H1 (cell line): ENCODE data around the gene TMEM245. TPM values are rescaled to one million over a fixed set of nuclear protein-coding genes. Genes with fewer than 3 reads are reported as not detected.

Experiments used
- CTCF ChIA-PET: fragments of 300-600 bp; sonication (Branson Sonifier 250); formaldehyde crosslinking; loops from one replicate; lab custom pipeline; 2021; ENCODE audit not compliant: partially characterized antibody; lab: Charles Lee
- POLR2A ChIA-PET: fragments of 300-600 bp; sonication (Branson Sonifier 250); formaldehyde crosslinking; loops from one replicate; lab custom pipeline; 2021; ENCODE audit warnings: inconsistent platforms; ENCODE audit not compliant: partially characterized antibody; lab: Charles Lee
- DNase-seq, 2 experiments: peaks; one replicate each; pipeline versions ENCODE4 v3.0.0 to v3.0.0-alpha.2; 2010 to 2022; ENCODE audit warnings: low spot score in 2 of 2, low read depth in 1 of 2, mixed read lengths in 1 of 2
- FAIRE-seq: peaks from 2 replicates; lab custom pipeline; 2011; peaks lifted over from hg19 to GRCh38; lab: Jason Lieb, UNC
- H2AFZ ChIP-seq: 2 replicates; pipeline ENCODE4 v1.8.1; 2012; ENCODE audit warnings: low read length, inconsistent platforms
- H2AK5ac ChIP-seq: 2 replicates; pipeline ENCODE4 v1.6.1; 2013; ENCODE audit warnings: low read depth, low read length
- H2BK120ac ChIP-seq: replicated peaks from 2 replicates; pipeline ENCODE3; 2013; ENCODE audit warnings: low read depth, low read length, inconsistent platforms
- H2BK12ac ChIP-seq: 2 replicates; pipeline ENCODE4 v1.6.1; 2013; ENCODE audit warnings: low read depth, low read length
- H2BK15ac ChIP-seq: 2 replicates; pipeline ENCODE4 v1.6.1; 2013; ENCODE audit warnings: low read length
- H2BK20ac ChIP-seq: 2 replicates; pipeline ENCODE4 v1.6.1; 2013; ENCODE audit warnings: low read length
- H2BK5ac ChIP-seq: 2 replicates; pipeline ENCODE4 v1.6.1; 2013; ENCODE audit warnings: low read depth, low read length
- H3K14ac ChIP-seq: 2 replicates; pipeline ENCODE4 v1.6.1; 2013; ENCODE audit warnings: inconsistent platforms; ENCODE audit not compliant: insufficient read length
- H3K18ac ChIP-seq: 2 replicates; pipeline ENCODE4 v1.6.1; 2013; ENCODE audit warnings: low read length; ENCODE audit errors: extremely low read depth
- H3K23ac ChIP-seq: 2 replicates; pipeline ENCODE4 v1.6.1; 2013; ENCODE audit warnings: inconsistent platforms; ENCODE audit not compliant: insufficient read length
- H3K23me2 ChIP-seq: 2 replicates; pipeline ENCODE4 v1.6.1; 2013; ENCODE audit warnings: low read depth, low read length
- H3K27ac ChIP-seq: 2 replicates; pipeline ENCODE4 v1.6.1; 2011; ENCODE audit warnings: low read depth, low read length, inconsistent platforms
- H3K27me3 ChIP-seq, 4 experiments: replicated peaks in 1 of 4; 1 replicate in 1 of 4; 2 replicates in 3 of 4; pipeline versions ENCODE4 v1.6.1 to v1.8.1; 2011 to 2013; ENCODE audit warnings: low read length in 3 of 4, mild to moderate bottlenecking in 3 of 4, inconsistent platforms in 2 of 4, mixed read lengths in 2 of 4, moderate library complexity in 1 of 4; ENCODE audit not compliant: control insufficient read depth in 3 of 4, insufficient read depth in 3 of 4; ENCODE audit errors: extremely low read depth in 1 of 4
- H3K36me3 ChIP-seq, 4 experiments: 2 replicates each; pipeline versions ENCODE4 v1.6.1 to v1.8.1; 2011 to 2013; ENCODE audit warnings: mild to moderate bottlenecking in 4 of 4, low read length in 3 of 4, moderate library complexity in 2 of 4, control low read depth in 1 of 4, inconsistent platforms in 1 of 4; ENCODE audit not compliant: insufficient read depth in 4 of 4, control insufficient read depth in 2 of 4
- H3K4ac ChIP-seq: replicated peaks from 2 replicates; pipeline ENCODE3; 2013; ENCODE audit warnings: low read length, low read depth, mixed read lengths, inconsistent platforms; ENCODE audit not compliant: insufficient read length
- H3K4me1 ChIP-seq, 4 experiments: replicated peaks in 1 of 4; 1 replicate in 1 of 4; 2 replicates in 3 of 4; pipeline versions ENCODE4 v1.6.1 to v1.8.1; 2011 to 2013; ENCODE audit warnings: low read length in 3 of 4, inconsistent platforms in 2 of 4, mixed read lengths in 1 of 4; ENCODE audit not compliant: insufficient read depth in 4 of 4, control insufficient read depth in 3 of 4
- H3K4me2 ChIP-seq, 2 experiments: 2 replicates each; pipeline versions ENCODE4 v1.6.1 to v1.8.1; 2011 to 2013; ENCODE audit warnings: low read depth in 2 of 2, low read length in 2 of 2, control low read depth in 1 of 2, inconsistent platforms in 1 of 2, mild to moderate bottlenecking in 1 of 2; ENCODE audit not compliant: insufficient read depth in 1 of 2
- H3K4me3 ChIP-seq, 4 experiments: fragments of 200-600, 300-600 bp in 1 of 4; sonication (generic), shearing (Covaris generic), sonication (Bioruptor Twin) in 1 of 4; 2 replicates each; pipeline versions ENCODE4 v1.5.1 to v1.8.1; 2011 to 2016; ENCODE audit warnings: low read length in 4 of 4, low read depth in 3 of 4, control low read depth in 2 of 4, inconsistent platforms in 2 of 4, mild to moderate bottlenecking in 2 of 4, mixed read lengths in 1 of 4, moderate library complexity in 1 of 4; ENCODE audit not compliant: insufficient read depth in 2 of 4; ENCODE audit errors: extremely low read depth in 1 of 4
- H3K56ac ChIP-seq: replicated peaks from 2 replicates; pipeline ENCODE3; 2013; ENCODE audit warnings: low read depth, mild to moderate bottlenecking, mixed read lengths, low read length, inconsistent platforms; ENCODE audit not compliant: insufficient read length
- H3K79me1 ChIP-seq: 2 replicates; pipeline ENCODE4 v1.6.1; 2013; ENCODE audit warnings: low read depth, low read length, control low read depth
- H3K79me2 ChIP-seq, 2 experiments: 2 replicates each; pipeline versions ENCODE4 v1.6.1 to v1.8.1; 2012 to 2013; ENCODE audit warnings: low read length in 2 of 2, mild to moderate bottlenecking in 2 of 2, inconsistent platforms in 1 of 2; ENCODE audit not compliant: insufficient read depth in 2 of 2, control insufficient read depth in 1 of 2
- H3K9ac ChIP-seq, 4 experiments: replicated peaks in 1 of 4; 1 replicate in 1 of 4; 2 replicates in 3 of 4; pipeline versions ENCODE4 v1.6.1 to v1.8.1; 2011 to 2013; ENCODE audit warnings: low read depth in 3 of 4, low read length in 3 of 4, control low read depth in 2 of 4, mild to moderate bottlenecking in 2 of 4, moderate library complexity in 2 of 4, inconsistent platforms in 1 of 4; ENCODE audit errors: extremely low read depth in 1 of 4
- H3K9me3 ChIP-seq, 2 experiments: 2 replicates each; pipeline versions ENCODE4 v1.6.1 to v1.8.1; 2012 to 2013; ENCODE audit warnings: mild to moderate bottlenecking in 2 of 2, moderate library complexity in 2 of 2, control low read depth in 1 of 2, inconsistent platforms in 1 of 2, low read depth in 1 of 2, low read length in 1 of 2, mixed read lengths in 1 of 2; ENCODE audit not compliant: insufficient read depth in 2 of 2
- H4K20me1 ChIP-seq, 2 experiments: replicated peaks in 1 of 2; 2 replicates each; pipeline versions ENCODE3 to v1.8.1; 2011 to 2013; ENCODE audit warnings: inconsistent platforms in 2 of 2, low read length in 2 of 2, mild to moderate bottlenecking in 1 of 2; ENCODE audit not compliant: insufficient read depth in 2 of 2, control insufficient read depth in 1 of 2
- H4K5ac ChIP-seq: 2 replicates; pipeline ENCODE4 v1.6.1; 2013; ENCODE audit warnings: low read length, low read depth, mixed read lengths, inconsistent platforms; ENCODE audit not compliant: insufficient read length
- H4K8ac ChIP-seq: 2 replicates; pipeline ENCODE4 v1.8.0; 2013; ENCODE audit warnings: mild to moderate bottlenecking, moderate library complexity, low read length, inconsistent platforms; ENCODE audit not compliant: insufficient read depth; ENCODE audit errors: extremely low read depth
- H4K91ac ChIP-seq: replicated peaks from 2 replicates; pipeline ENCODE3; 2013; ENCODE audit warnings: low read length, mixed read lengths, inconsistent platforms; ENCODE audit not compliant: insufficient read length
- PHF8 ChIP-seq: fragments of 200-600 bp; sonication (generic); conservative IDR thresholded peaks from 2 replicates; pipeline ENCODE4 v1.7.1; 2012; ENCODE audit warnings: low read depth, mild to moderate bottlenecking, inconsistent platforms, low read length, moderate library complexity
- RAD21 ChIP-seq, 2 experiments: IDR thresholded peaks in 1 of 2; conservative IDR thresholded peaks in 1 of 2; 2 replicates each; pipeline ENCODE4 v1.6.1; 2011; ENCODE audit warnings: low read depth in 2 of 2, low read length in 2 of 2, improper control_type of control experiment in 1 of 2, inconsistent platforms in 1 of 2, mild to moderate bottlenecking in 1 of 2, moderate library complexity in 1 of 2
- RFX5 ChIP-seq: IDR thresholded peaks from 2 replicates; pipeline ENCODE4 v1.6.1; 2011; ENCODE audit warnings: low read depth, low read length, improper control_type of control experiment, borderline replicate concordance
- RNF2 ChIP-seq: fragments of 200-900, 300-1000 bp; sonication (generic); IDR thresholded peaks from 2 replicates; pipeline ENCODE4 v1.7.1; 2016; ENCODE audit warnings: borderline replicate concordance, low read depth, mild to moderate bottlenecking, antibody characterized with exemption, low read length; ENCODE audit not compliant: poor library complexity, severe bottlenecking; ENCODE audit errors: missing control alignments
- SIN3A ChIP-seq, 2 experiments: IDR thresholded peaks in 1 of 2; conservative IDR thresholded peaks in 1 of 2; 2 replicates each; pipeline ENCODE4 v1.6.1; 2011 to 2012; ENCODE audit warnings: low read length in 2 of 2, improper control_type of control experiment in 1 of 2, low read depth in 1 of 2, mild to moderate bottlenecking in 1 of 2
- SP1 ChIP-seq: IDR thresholded peaks from 2 replicates; pipeline ENCODE4 v1.6.1; 2011; ENCODE audit warnings: low read depth, low read length
- WGBS, 2 experiments: shearing (Covaris generic) in 1 of 2; methylation state at CpG; one replicate each; pipeline versions ENCODE4 v1.1.6 to v1.1.7; 2013 to 2015; ENCODE audit warnings: low lambda C conversion rate in 2 of 2, mixed read lengths in 2 of 2, inconsistent platforms in 1 of 2, low coverage in 1 of 2, missing lambda C conversion rate in 1 of 2; ENCODE audit not compliant: insufficient replicate concordance in 2 of 2, insufficient coverage in 1 of 2, insufficient read length in 1 of 2; ENCODE audit errors: extremely low coverage in 1 of 2, missing lambda C conversion rate in 1 of 2; 5-methylcytosine and 5-hydroxymethylcytosine counted together
- polyA plus RNA-seq, 7 experiments: library from polyadenylated mRNA; depleted of rRNA in 3 of 7; stranded (reverse) in 5 of 7; unstranded in 2 of 7; fragments of >200 nt in 5 of 7; fragments of 200-250 nt in 2 of 7; gene quantifications; 1 replicate in 5 of 7; 2 replicates in 1 of 7; 4 replicates in 1 of 7; pipeline versions ENCODE4 v1.2.1 to v1.2.3, GENCODE V29; 2011 to 2013; ENCODE audit warnings: missing spikeins in 2 of 7, mixed read lengths in 2 of 7
- total RNA-seq: library from RNA; stranded (reverse); fragmentation: NEBNext Ultra II Directional; extraction: Animal tissue kit (Norgen Biotek cat#: 25700); gene quantifications from 2 replicates; pipeline ENCODE4 v1.2.1, GENCODE V29; 2021

The TMEM245 gene
- total and polyA plus RNA-seq, 2 of the 8 experiments (the other 6 are each of a cell fraction or from before 2014, with no cell fraction given) = 44.3 to 45.8 TPM

GRCh38 chr9:109048822-109049221 is 70.9 kb downstream of the TMEM245 start:
- Histone ChIP-seq H3K4me2 (no peak overlapping the region), H3K4me1 (peaks cover 0 to 1% (median 0%) of the 10 kb centered on the region in 4 experiments; a peak in 1 of 7 replicates), H3K4ac (no peak overlapping the region), H3K79me1 (no peaks in the 10 kb centered on the region), H3K4me3 (no peak overlapping the region), H4K8ac (no peak overlapping the region), H3K27me3 (no peaks in the 10 kb centered on the region), H2BK120ac (no peak overlapping the region), H3K56ac (no peak overlapping the region), H4K91ac (no peak overlapping the region), H2BK12ac (no peak overlapping the region), H2BK20ac (no peak overlapping the region), H4K5ac (no peak overlapping the region), H3K27ac (no peak overlapping the region), H3K23ac (no peak overlapping the region), H3K9ac (no peak overlapping the region), H3K36me3 (peaks cover 2 to 87% (median 51%) of the 10 kb centered on the region in 4 experiments; a peak in 7 of 8 replicates), H3K14ac (no peak overlapping the region), H2BK5ac (no peak overlapping the region), H3K23me2 (no peaks in the 10 kb centered on the region; the same call in 1 of the 2 replicates), H3K79me2 (no peaks in the 10 kb centered on the region), H3K9me3 (no peaks in the 10 kb centered on the region), H2AK5ac (no peak overlapping the region), H2BK15ac (no peak overlapping the region), H3K18ac (no peak overlapping the region), H2AFZ (no peak overlapping the region), H4K20me1 (peaks cover 0 to 2% of the 10 kb centered on the region in 2 experiments)
- FAIRE-seq (no peak), DNase-seq (no peak)
- CTCF ChIA-PET = interaction anchor here (1.6 to 2.0 kb wide), 2 partner anchors 8 to 60 kb away, joined by 3 to 4 read pairs; no protein-coding TSS in a partner anchor
- POLR2A ChIA-PET = interaction anchor here (0.8 to 1.9 kb wide), 2 partner anchors 10 to 11 kb away, joined by 3 to 5 read pairs; no protein-coding TSS in a partner anchor
- WGBS, 2 experiments = 83% methylated on average over 3 of the region's 3 CpGs; no CpG with 5 or more reads in 1 of the 2 experiments
- TF ChIP-seq SIN3A (conservative IDR thresholded peaks at IDR 0.05 in 1 of 2, IDR thresholded peaks at IDR 0.05 in 1 of 2; ENCODE audit: low read depth in 1 of 2, low read length in 2 of 2) (no peak), RAD21 (IDR thresholded peaks at IDR 0.05 in 1 of 2, conservative IDR thresholded peaks at IDR 0.05 in 1 of 2; ENCODE audit: low read depth in 2 of 2, low read length in 2 of 2) (no peak), RNF2 (no peak), PHF8 (no peak), SP1 (no peak), RFX5 (no peak)
